ENCODE results near the gene SFXN5.

GRCh38 chr2:73088211-73088610 is 16.7 kb upstream of the SFXN5 start:
- TF ChIP-seq ELF4 (IDR thresholded peaks at IDR 0.05) (no peak), SP1 (IDR thresholded peaks at IDR 0.05) (no peak), SUZ12 (IDR thresholded peaks at IDR 0.05) (no peak), CTBP1 (IDR thresholded peaks at IDR 0.05; ENCODE audit: borderline replicate concordance) (no peak), FOXK2 (IDR thresholded peaks at IDR 0.05) (no peak), PKNOX1 (IDR thresholded peaks at IDR 0.05) (no peak), ARNT (IDR thresholded peaks at IDR 0.05) (no peak), ZNF384 (IDR thresholded peaks at IDR 0.05) (no peak), L3MBTL2 (conservative IDR thresholded peaks at IDR 0.05) (no peak), BHLHE40 (IDR thresholded peaks at IDR 0.05; ENCODE audit: borderline replicate concordance) (no peak), NFRKB (IDR thresholded peaks at IDR 0.05) (no peak), TARDBP (IDR thresholded peaks at IDR 0.05) (no peak), FOXA1 (IDR thresholded peaks at IDR 0.05) (no peak), FOXM1 (IDR thresholded peaks at IDR 0.05; ENCODE audit: borderline replicate concordance) (no peak)
